GM10266 (cell line): ENCODE data around the gene DDIT4.
A peak's percentile ranks its signal among the peaks of the same experiment; 100 is the strongest.

ENCODE experiments used
- DNase-seq: peaks from one replicate; pipeline ENCODE4 v3.0.0; 2012; ENCODE audit errors: extremely low spot score
- TF ChIP-seq, protein P1 (sequence below): IDR thresholded peaks from 2 replicates; pipeline ENCODE4 v1.5.1; 2012; ENCODE audit warnings: mild to moderate bottlenecking, low read depth; ENCODE audit not compliant: control insufficient read depth, insufficient read depth; ENCODE audit errors: missing control alignments

DDIT4 gene

DNA sequence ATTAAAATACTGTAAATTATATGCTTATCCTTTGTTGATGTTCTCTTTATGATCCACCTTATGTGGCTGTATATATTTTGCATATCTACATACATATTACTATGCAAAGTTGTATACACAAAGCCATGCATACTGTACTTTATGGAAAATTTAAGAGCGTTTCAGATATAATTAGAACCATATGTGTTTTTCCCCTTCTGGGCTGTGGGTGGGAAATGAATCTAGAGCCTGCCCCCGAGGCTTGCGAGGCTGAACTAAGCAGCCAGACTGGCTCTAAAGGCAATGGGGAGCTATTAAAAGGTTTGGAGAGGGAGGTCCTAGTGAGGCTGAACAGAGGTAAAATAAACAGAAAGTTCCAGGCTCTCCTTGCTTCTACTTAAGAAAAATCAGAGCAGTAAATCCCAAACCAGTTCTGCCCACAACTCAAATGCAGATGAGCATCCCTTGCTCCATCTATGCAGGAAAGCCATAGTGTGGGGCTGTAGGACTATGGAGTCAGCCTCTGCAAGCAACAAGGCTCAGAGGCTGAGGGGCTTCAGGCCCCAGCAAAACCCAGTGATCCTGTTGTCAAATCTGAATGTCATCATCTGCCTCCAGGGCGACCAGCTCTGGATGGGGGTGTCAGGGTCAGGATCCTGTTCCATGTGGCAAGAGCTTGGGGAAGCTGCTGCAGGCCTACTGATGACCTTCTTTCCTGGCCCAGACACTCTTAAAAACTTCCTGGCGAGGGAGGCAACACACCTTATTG is 14.1 kb upstream of the DDIT4 start:
- TF ChIP-seq, protein P1, sequence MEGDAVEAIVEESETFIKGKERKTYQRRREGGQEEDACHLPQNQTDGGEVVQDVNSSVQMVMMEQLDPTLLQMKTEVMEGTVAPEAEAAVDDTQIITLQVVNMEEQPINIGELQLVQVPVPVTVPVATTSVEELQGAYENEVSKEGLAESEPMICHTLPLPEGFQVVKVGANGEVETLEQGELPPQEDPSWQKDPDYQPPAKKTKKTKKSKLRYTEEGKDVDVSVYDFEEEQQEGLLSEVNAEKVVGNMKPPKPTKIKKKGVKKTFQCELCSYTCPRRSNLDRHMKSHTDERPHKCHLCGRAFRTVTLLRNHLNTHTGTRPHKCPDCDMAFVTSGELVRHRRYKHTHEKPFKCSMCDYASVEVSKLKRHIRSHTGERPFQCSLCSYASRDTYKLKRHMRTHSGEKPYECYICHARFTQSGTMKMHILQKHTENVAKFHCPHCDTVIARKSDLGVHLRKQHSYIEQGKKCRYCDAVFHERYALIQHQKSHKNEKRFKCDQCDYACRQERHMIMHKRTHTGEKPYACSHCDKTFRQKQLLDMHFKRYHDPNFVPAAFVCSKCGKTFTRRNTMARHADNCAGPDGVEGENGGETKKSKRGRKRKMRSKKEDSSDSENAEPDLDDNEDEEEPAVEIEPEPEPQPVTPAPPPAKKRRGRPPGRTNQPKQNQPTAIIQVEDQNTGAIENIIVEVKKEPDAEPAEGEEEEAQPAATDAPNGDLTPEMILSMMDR: no peak
- no peak for DNase-seq

DNA sequence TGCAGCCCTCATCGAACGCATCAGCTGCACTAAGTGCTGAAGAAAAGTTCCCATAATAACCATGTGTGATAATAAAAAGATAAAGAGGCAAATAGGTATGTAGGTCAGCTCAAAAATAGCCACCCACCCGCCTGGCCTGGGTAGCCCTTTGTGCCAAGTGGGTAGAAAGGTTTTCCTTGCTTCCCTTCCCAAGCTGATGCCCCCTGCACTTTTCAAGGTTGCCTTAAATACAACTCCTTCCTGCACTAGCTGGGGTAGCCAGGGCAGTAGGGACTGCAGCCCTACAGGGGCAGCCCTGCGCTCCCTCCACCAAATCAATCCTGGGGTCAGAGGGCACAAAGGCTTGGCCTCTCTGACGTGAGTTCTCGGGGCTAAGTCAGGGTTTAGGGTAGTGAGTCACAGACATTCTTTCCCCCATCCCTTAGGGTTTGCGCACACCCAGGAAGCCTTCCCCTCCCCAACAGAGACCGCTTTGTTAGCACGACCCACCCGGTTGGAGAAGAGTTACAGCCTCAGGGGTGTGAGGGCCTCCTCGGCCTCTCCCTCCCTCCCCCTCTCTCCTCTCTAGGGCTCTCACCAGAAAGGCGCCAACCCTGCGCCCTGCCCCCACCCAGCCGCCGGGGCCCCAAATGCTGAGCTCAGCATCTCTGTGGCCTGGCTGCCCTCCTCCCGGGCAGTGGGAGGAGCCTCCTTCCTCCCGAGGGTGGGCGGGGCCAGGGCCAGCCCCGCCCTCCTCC is 13.3 kb upstream of the DDIT4 start:
- TF ChIP-seq, protein P1: no peak

DNA sequence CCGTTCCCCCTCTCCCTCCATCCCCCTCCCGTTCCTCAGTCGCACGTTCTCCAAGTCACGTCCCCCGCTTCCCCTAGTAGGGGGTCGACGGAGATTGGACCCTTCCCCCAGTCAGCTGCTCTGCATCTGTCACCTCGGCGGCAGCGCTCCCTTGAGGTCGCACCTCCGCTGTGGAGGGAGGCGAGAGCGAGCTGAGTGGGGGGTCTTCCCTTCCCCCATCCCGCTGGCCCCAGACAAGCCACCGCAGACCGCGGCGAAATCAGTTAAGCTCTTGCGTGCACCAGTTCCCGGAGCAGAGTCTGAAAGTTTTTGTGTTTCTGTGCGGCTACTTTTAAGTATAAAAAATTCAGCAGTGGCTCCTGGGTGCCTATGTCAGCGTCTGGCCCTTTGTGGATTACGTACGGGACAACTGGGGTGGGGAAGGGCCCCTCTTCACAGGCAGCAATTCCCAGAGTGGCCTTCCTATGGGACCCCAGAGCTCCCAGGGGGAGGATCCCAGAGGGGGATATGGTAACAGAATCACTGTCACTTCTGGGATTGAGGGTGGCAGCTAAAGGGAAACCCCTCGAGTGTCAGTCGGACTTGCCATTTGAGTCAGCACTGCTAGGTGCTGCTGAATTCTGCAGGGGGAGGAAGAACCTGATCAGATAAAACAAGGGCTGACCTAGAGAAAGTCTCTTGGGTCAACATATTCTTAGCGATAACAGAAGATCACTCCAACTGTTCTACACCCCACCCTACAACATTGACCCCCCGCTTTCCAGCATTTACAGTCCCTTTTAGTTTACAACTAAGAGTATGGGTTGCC is 12.5 kb upstream of the DDIT4 start:
- DNase-seq: peak; percentile 84
- TF ChIP-seq, protein P1: peak; percentile 34

More for the DNA sequence above, 13.3 kb upstream of the DDIT4 start:
- no peak for DNase-seq

DNA sequence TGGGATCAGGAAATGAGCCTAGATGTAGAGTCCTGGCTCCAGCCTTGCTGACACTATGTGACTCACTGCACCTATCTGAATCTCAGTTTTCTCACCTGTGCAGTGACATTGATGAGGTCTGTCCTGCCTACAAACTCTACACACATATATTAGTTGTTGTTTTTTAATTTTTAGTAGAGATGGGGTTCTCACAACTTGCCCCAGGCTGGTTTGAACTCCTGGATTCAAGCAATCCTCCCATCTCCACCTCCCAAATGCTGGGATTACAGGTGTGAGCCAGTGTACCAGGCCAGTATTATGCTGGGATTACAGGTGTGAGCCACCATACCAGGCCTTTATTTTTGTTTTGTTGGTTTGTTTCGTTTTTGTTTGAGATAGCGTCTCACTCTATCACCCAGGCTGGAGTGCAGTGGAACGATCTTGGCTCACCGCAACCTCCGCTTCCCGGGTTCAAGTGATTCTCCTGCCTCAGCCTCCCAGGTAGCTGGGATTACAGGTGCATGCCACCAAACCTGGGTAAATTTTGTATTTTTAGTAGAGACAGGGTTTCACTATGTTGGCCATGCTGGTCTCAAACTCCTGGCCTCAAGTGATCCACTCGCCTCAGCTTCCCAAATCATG is 11.8 kb upstream of the DDIT4 start:
- DNase-seq: no peak
- TF ChIP-seq, protein P1: no peak

DNA sequence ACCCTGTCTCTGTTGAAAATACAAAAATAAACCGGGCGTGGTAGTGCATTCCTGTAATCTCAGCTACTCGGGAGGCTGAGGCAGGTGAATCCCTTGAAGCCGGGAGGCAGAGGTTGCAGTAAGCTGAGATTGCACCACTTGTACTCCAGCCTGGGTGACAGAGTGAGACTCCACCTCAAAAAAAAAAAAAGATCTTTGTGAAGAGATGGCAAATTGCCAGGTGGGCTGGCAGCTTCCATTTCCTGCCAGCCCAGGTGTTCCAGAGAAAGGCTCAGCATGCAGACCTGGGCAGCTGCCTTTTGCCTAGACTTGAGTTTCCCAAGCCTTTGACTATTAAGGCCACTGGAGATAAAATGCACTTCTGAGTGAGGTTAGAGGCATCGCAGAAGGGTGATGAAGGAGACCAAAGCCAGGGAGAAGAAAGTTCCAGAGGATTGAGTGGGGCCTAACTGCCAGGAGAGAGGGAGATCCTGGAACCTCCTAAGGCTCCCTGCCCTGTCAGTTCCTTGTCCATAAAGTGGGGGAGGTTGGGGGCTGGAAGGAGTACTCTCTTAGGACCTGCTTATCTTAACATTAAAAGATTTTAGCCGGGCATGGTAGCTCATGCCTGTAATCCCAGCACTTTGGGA is 10.0 kb upstream of the DDIT4 start:
- TF ChIP-seq, protein P1: no peak
- DNase-seq: no peak

DNA sequence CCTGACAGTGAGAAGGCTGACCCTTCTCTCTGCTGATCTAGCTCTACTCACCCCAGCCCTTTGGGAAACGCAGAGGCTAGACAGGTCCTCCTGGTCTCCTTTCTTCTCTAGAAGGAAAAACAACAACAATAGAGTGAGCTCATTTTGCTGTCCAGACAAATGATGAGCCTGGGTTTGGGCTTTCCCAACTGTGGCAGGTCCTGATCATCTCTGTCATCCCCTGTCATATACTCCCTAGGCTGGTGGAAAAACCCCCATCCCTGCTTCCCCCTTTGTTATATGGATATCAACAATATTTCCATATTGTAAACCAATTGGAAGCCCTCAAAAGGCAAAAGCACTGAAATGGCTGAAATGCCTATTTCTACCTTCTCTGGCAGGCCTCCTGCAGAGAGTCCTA is 9.2 kb upstream of the DDIT4 start:
- TF ChIP-seq, protein P1: no peak
- DNase-seq: no peak
